DMS153 (cell line): Measurements from ENCODE around the gene ANKMY1.
A peak's percentile ranks its signal among the peaks of the same experiment; 100 is the strongest.

Experiments used
- DNase-seq: peaks from one replicate; lab custom pipeline; 2025; lab: John Stamatoyannopoulos, UW

The ANKMY1 gene

DNA sequence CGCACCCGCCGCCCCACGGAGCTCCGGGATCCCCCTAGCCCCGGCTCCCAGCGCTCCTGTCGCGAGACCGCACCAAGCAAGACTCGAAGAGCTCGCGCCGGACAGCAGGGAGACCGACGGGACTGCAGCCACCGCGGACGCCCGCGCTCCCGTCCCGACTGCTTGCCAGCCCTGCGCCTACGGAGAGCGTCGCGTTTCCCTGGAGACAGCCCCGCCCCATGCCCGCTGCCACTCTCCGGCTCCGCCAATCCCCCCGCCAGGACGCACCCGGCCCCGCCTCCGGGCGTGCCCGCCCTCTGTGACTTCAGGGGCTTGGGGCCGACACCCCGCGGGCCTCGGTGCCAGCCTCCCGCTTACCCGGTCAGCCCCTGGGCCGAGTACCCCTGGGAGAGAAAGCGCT is at the start of gene ANKMY1:
Gene ANKMY1, minus strand, starts transcription at position 181 of the 400 bp plus-strand sequence. CDS start 653 bp downstream, outside the sequence.
- DNase-seq = peak; percentile 2

DNA sequence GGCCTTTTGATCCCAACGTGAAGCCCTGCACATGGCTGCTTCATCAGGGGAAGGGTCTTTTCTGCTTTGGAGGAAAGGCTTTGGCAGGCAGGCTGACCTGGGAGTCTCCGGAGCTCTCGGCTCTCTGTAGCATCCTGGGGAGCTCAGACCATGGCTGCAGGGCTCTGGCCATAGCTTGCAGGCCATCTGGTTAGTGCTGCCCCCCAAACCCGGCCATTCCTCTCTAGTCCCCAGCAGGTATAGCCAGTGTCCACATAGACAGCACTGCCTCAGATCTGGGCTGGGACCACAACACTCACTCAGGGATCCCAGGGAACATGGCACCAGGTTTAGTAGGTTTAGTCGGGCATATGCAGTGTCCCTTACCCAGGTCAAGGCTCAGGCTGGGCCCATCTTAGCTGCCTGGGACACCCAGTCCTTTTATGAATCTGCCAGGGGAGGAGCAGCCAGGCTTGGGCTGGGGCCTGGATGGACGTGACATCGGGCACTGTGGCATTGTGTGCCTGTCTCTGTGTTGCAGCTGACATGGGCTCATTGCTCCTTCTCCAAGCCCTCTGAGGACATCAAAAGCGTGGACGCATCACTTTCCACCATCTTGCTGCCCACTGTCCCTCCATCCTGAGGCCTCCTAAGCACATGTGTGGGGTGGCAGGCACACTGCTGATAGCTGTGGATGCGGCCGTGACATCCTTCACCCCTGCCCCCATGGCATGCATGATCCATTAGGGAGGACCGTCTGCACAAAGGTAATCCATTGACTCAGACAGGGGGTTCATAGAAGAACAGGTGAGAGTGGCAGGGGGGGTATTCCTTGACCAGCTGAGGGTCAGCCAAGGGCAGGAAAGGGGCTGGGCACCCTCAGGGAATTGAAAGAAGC is 48.3 kb upstream of the ANKMY1 start:
- DNase-seq = no peak

DNA sequence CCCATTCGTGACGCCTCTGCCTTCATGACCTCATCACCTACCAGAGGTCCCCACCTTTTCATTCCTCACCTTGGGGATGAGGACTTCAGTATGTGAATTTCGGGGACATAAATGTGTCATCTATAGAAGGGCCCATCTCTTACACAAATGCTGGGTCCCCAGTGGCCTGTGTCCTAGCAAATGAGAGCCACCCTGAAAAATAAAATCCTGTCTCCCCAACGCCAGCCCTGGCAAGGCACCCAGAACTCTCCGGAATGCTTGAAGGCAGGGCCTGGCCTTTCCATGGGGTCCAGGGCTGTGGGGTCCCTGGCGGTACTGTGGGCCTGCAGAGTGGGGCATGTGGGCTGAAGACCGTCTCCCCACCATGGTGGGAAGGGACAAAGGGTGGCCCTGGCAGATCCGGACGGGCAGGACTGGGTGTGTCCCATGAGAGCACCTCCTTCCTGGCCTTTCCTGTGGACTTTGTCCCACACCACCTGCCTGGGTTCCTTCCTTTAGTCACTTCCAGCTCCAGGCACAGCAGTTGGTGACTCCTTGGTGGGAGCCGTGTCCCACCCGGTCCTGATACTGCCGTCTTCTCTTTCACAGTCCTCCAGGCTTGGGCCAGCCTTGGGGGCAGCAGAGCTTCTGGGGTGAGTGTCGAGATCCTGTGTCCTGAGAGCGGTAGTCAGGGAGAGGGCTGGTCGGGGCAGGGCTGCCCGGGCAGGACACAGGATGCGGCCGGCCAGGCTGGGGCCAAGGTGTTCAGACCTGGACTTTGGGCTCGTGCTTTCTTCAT is 47.3 kb upstream of the ANKMY1 start:
- DNase-seq = no peak

DNA sequence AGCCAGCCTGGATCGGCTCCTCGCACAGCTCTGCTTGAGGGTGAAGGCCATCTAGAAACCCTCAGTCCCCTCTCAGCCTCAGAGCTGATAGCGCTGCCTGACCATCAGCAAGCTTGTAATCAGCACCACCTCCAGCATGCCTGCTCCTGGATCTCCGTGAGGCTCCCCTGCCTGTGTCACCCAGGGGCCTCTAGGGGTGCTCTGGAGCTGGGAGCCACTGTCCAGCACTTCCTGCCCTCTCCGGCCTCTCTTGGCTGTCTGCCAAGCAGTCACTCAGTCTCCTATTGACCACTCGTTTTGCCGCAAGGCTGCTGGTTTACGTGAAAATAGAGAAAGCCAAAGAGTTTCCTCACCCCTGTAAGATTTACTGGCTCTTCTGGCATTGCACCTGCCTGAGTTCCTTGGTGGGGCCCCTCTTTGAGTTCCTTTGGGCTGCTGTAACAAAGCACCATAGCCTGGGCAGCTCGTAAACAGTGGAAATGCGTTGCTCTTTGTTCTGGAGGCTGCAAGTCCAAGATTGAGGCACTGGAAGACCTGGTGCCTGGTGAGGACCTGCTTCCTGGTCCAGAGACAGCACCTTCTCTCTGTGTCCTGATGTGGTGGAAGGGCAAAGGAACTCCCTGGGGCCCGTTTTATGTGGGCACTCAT is 46.6 kb upstream of the ANKMY1 start:
- DNase-seq = no peak

DNA sequence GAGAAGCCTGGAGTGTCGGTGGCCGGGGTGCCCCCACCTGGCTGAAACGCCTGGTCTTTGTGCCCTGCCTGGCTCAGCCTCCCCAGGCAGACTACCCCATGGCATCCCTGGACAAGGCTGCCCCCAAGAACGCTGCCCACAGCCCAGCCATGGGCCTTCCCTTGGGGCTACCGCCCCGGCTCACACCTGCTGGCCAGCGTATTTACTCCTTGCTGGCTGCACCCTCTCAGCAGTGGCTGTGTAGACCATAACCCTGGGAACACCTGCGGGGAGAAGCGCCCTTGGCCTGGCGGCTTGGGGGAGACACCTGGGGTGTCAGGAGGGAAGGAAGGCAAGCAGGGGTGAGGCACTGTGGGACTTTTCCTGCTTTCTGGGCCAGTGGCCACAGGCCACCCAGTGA is 46.1 kb upstream of the ANKMY1 start:
- no peak for DNase-seq

GRCh38 chr2:240603081-240603835 is 45.5 kb upstream of the ANKMY1 start:
- no peak for DNase-seq

DNA sequence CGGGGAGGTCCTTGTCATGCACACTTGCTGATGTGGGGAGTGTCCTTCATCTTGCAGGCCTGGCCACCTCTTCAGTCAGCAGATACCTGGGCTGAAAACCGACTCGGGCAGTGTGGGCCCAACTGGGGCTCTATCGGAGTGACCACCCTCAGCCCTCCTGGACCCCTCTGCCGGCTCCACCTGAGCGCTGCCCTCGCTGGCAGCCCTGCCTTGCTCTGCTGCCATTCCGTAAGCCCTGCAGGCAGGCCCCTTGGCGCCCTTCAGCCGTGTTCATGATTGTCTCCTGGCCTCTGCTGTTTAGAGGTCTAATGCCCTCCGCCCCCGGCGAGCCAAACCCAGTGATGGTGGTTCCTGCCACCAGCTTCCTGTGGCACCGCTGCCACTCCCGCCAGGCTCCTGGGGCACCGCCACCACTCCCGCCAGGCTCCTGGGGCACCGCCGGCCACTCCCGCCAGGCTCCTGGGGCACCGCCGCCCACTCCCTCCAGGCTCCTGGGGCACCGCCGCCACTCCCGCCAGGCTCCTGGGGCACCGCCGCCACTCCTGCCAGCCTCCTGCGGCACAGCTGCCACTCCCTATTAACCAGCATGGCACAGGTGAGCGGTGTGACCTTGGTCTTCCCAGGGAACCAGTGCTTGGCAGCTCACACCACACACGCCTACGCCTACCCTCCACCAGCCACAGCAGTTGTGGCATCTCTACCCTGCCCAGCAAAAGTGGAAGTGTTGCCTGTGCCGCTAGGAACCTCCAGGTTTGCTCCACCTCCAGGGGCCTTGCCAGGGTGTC is 44.7 kb upstream of the ANKMY1 start:
- no peak for DNase-seq

DNA sequence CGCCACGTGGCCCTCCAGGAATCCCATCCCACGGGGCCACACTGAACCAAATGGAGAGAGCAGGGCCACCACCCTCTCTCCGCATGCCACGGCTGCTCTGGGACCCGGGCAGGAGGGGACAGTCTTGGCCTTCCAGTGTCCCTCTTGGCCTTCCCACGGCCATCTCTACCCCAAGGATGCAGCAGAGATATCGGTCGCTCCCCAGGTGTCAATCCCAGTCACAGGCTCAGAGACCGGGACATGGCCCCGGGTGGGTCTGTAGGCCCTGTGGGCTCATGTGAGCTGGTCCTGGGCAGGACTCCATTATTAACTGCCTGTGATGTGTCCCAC is 44.0 kb upstream of the ANKMY1 start:
- DNase-seq = no peak

DNA sequence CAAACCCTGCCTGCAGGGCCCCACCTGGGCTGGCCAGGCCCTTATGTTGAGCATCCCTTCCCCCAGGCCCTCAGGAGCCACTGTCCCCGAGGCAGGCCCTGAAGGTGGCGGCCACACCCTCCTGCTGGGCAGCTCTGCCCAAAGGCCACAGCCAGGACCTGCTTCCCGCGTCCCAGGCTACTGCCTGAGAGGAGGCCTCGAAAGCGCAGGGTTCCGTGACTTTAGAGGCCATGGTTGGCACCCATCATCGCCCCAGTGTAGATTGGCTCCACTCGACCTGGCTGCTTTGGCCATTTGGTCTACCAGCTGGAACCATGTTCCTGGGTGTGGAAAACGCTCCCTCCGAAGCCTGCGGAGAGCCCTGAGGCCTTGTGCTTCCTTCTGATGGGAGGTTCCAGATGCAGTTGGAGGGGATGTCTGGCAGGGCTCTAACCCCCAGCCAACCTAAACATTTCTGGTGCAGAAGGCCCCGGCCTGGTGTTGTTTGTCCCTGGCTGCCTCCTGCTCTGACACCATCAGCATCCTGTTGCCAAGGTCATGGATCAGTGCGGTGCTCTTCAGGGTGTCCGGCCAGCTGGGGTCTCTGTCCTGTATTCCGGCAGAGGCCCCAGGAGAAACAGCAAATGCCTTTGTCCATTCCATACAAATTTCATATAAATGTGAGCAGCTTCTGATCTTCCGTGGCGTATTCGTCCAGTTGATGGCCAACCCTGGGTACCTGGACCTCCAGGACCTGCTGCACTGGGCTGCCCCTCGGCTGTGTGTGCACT is 43.5 kb upstream of the ANKMY1 start:
- DNase-seq = no peak

GRCh38 chr2:240600451-240600961 is 42.7 kb upstream of the ANKMY1 start:
- no peak for DNase-seq

DNA sequence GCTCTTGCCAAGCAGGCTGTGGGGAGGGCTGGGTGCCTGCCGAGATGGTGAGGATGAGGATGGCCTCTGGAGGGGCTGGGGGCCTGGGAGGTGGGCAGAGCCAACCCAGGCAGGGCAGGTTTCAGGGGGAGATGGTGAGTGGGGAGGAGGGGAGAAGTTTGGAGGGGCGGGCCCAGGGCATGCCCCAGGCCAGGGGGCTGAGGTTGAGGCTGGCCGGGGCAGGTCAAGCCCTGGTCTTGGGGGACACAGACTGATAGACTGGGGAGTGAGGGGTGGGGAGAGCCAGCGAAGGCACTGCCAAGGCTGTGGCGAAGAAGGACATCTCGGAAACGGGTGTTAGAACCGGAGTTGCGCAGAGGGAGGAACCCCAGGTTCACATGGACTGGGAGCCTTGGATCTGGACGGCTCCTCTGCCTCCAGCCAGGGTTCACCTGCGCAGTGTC is 41.4 kb upstream of the ANKMY1 start:
- DNase-seq = no peak

DNA sequence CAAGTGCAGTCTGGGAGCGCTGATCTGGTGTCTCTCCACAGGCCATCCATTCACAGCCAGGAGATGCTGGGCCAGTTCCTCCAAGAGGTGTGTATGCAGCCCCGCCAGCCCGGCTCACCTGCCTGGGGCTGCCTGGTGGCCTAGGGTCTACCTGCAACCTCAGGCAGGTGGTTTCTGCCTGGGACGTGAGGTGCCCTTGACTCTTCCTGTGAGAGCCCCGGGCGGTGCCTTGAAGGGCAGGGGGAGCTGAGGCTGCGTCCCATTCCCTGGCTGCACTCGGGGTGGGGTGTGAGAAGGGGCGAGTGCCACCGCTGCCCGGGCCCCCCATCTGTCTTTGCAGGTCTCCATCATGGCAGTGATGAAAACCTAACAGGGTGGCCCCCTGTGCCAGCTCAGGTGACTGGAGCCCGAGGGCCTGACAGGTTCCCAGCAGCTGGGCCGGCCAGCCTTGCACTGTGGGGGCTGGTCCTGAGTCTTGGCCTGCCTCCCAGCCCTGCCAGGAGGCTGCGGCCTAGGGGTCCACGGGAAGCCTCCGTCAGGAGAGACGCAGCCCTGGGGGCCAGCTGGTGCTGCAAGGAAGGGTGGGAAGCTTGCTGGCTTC is 40.6 kb upstream of the ANKMY1 start:
- DNase-seq = no peak

GRCh38 chr2:240597419-240598181 is 39.8 kb upstream of the ANKMY1 start:
- DNase-seq = no peak

- DNase-seq = no peak
Measured at GRCh38 chr2:240597054-240597418, 39.2 kb upstream of the ANKMY1 start.

DNA sequence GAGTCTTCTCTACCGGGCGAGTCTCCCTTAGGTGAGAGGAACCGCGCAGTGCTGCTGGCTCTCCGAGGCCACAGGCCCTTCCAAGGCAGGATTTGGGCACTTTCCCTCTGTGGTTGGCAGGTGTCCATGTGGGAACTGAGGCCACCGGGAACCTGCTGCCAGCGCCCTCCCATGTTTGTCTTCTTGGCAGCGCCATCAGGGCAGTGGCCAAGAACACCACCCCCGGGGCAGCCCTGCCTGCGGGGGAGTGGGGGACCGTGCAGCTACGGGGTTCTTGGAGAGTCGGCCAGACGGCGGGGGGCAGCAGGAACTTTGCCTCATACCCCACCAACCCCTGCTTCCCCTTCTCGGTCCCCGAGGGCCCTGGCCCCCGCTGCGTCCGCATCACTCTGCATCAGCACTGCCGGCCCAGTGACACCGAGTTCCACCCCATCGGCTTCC is 38.7 kb upstream of the ANKMY1 start:
- no peak for DNase-seq

GRCh38 chr2:240596080-240596460 is 38.3 kb upstream of the ANKMY1 start:
- DNase-seq = no peak

GRCh38 chr2:240595381-240596079 is 37.7 kb upstream of the ANKMY1 start:
- no peak for DNase-seq
